Osteoblast (primary cell): ENCODE results near the gene PPP1R13B. TPM values are rescaled to one million over a fixed set of nuclear protein-coding genes. Genes with fewer than 3 reads are reported as not detected.
A peak's percentile ranks its signal among the peaks of the same experiment; 100 is the strongest.

ENCODE experiments used
- DNase-seq: peaks from one replicate; pipeline ENCODE4 v3.0.0; 2011; ENCODE audit warnings: low spot score, mixed read lengths; ENCODE audit not compliant: insufficient read length; ENCODE audit errors: missing footprints
- H2AFZ ChIP-seq: 2 replicates; pipeline ENCODE4 v1.6.0; 2011; ENCODE audit warnings: mild to moderate bottlenecking, low read length
- H3K27ac ChIP-seq: 2 replicates; pipeline ENCODE4 v1.5.1; 2011; ENCODE audit warnings: mild to moderate bottlenecking, low read depth, low read length, moderate library complexity
- H3K27me3 ChIP-seq: 2 replicates; pipeline ENCODE4 v1.6.0; 2012; ENCODE audit warnings: mild to moderate bottlenecking, control low read depth, inconsistent platforms, low read length, moderate library complexity; ENCODE audit not compliant: insufficient read depth
- H3K36me3 ChIP-seq: 2 replicates; pipeline ENCODE4 v1.5.1; 2011; ENCODE audit warnings: mild to moderate bottlenecking, low read length, control low read depth, moderate library complexity; ENCODE audit not compliant: insufficient read depth
- H3K4me1 ChIP-seq: 2 replicates; pipeline ENCODE4 v1.5.1; 2011; ENCODE audit warnings: mild to moderate bottlenecking, low read length, control low read depth, moderate library complexity; ENCODE audit not compliant: insufficient read depth
- H3K4me2 ChIP-seq: 2 replicates; pipeline ENCODE4 v1.6.0; 2011; ENCODE audit warnings: mild to moderate bottlenecking, low read length; ENCODE audit not compliant: insufficient read depth
- H3K4me3 ChIP-seq: fragments of 200-600 bp; sonication (generic); 3 replicates; pipeline ENCODE4 v1.5.1; 2012; ENCODE audit warnings: mild to moderate bottlenecking, low read length, inconsistent platforms; ENCODE audit not compliant: insufficient read depth
- H3K79me2 ChIP-seq: 2 replicates; pipeline ENCODE4 v1.6.0; 2012; ENCODE audit warnings: mild to moderate bottlenecking, low read length, control low read depth, inconsistent platforms; ENCODE audit not compliant: insufficient read depth
- H3K9me3 ChIP-seq: 2 replicates; pipeline ENCODE4 v1.5.1; 2011; ENCODE audit warnings: low read depth, low read length, control low read depth
- H4K20me1 ChIP-seq: 2 replicates; pipeline ENCODE4 v1.6.0; 2012; ENCODE audit warnings: mild to moderate bottlenecking, low read length, control low read depth; ENCODE audit not compliant: insufficient read depth
- total RNA-seq: library from RNA; depleted of rRNA; stranded (reverse); fragments of >200 nt; gene quantifications from 2 replicates; pipeline ENCODE4 v1.2.3, GENCODE V29; 2012
- TF ChIP-seq, protein P1 (sequence below): IDR thresholded peaks from 2 replicates; pipeline ENCODE4 v1.5.1; 2011; ENCODE audit warnings: mild to moderate bottlenecking, low read depth, low read length, moderate library complexity; ENCODE audit errors: extremely low read depth

The PPP1R13B gene
- total RNA-seq, 1 donor = 3.3 TPM

DNA sequence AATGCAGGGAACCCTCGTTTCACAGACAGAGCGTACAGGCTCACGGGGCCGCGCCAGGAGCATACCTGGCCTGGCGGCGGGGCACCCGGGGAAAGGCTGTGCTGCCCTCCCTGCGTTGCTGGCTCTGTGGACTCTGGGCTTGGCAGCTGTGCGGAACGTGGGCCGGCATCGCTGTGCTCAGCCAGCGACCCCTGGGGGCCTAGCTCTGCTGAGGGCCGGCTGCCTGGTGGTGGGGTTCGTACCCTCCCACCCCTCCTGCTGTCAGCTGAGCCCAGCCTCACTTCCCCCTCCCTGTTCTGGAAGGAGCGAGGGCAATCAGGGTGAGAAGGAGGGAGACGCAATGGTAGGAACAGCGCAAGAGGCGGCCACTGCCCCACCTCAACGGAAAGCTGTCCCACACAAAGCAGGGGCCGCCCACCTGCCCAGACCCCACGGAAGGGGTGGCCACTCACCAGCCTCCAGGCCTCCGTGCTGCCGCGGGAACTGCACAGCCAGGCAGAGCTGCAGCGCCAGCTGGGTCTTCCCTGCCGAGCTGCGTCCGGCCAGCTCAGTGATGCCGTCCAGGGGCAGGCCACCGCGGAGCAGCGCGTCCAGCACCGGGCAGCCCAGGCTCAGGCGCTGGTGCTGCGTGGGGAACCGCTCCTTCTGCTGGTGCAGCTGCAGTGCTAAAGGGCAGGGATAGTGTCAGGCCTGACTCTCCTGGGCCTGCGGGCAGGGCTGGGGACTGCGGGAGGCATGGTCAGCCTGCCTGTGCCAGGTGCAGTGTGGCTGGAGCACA is 140.6 kb downstream of the PPP1R13B start:
- H3K4me3 ChIP-seq = no peak overlapping the region

DNA sequence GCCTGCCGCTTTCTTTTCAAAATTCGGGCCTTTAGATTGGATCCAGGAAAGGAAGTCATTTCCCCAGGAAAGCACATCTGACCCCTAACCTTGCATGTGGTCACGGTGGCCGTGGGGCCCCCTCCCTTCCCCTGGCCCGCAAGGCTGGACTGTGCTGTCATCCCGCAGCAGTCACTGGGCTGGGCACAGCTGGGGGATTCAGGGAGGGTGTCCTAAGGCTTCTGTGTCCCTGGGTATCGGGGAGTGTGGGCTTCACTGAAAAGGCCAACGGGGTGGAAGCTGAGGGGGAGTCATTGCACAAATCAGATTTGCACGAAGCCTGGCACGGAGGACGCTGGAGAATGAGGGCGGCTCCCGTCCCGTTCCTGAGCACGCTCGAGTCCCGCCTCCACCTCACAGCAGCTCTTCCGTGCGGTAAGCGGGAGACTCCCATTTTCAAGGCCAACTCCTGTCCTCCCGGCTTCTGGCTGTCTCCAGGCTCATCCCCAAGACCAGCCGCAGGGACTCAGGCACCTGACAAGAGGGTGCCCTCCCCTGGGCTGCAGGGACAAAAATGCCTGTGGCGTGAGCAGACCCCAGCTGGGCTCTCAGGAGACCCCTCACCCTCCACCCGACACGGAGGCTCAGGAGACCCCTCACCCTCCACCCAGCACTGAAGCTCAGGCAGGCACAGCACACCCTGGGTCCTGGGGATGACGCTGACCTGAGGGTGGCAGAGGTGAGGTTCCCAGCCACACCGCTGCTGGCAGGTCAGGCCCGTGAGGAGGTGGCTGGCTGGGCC is 141.7 kb downstream of the PPP1R13B start:
- no peaks in the 10 kb centered on the region for H3K9me3 ChIP-seq
- H2AFZ ChIP-seq = no peak overlapping the region
- no peak overlapping the region for H3K4me2 ChIP-seq
- peaks cover 9% of the 10 kb centered on the region for H3K79me2 ChIP-seq
- no peaks in the 10 kb centered on the region for H3K27me3 ChIP-seq
- H4K20me1 ChIP-seq = peaks cover 13% of the 10 kb centered on the region
- no peak for DNase-seq
- TF ChIP-seq, protein P1, sequence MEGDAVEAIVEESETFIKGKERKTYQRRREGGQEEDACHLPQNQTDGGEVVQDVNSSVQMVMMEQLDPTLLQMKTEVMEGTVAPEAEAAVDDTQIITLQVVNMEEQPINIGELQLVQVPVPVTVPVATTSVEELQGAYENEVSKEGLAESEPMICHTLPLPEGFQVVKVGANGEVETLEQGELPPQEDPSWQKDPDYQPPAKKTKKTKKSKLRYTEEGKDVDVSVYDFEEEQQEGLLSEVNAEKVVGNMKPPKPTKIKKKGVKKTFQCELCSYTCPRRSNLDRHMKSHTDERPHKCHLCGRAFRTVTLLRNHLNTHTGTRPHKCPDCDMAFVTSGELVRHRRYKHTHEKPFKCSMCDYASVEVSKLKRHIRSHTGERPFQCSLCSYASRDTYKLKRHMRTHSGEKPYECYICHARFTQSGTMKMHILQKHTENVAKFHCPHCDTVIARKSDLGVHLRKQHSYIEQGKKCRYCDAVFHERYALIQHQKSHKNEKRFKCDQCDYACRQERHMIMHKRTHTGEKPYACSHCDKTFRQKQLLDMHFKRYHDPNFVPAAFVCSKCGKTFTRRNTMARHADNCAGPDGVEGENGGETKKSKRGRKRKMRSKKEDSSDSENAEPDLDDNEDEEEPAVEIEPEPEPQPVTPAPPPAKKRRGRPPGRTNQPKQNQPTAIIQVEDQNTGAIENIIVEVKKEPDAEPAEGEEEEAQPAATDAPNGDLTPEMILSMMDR = no peak
- H3K4me1 ChIP-seq = no peaks in the 10 kb centered on the region
- H3K27ac ChIP-seq = no peak overlapping the region
- no peak overlapping the region for H3K4me3 ChIP-seq
- peaks cover 61% of the 10 kb centered on the region for H3K36me3 ChIP-seq

More for the DNA sequence above, 140.6 kb downstream of the PPP1R13B start:
- Histone ChIP-seq H3K27me3 (no peaks in the 10 kb centered on the region), H3K4me2 (no peak overlapping the region), H3K4me1 (peaks cover 7% of the 10 kb centered on the region), H2AFZ (no peak overlapping the region), H4K20me1 (peaks cover 13% of the 10 kb centered on the region), H3K9me3 (no peaks in the 10 kb centered on the region), H3K79me2 (peaks cover 9% of the 10 kb centered on the region), H3K36me3 (peaks cover 57% of the 10 kb centered on the region), H3K27ac (no peak overlapping the region)
- TF ChIP-seq, protein P1 = no peak
- DNase-seq = peak; percentile 75

DNA sequence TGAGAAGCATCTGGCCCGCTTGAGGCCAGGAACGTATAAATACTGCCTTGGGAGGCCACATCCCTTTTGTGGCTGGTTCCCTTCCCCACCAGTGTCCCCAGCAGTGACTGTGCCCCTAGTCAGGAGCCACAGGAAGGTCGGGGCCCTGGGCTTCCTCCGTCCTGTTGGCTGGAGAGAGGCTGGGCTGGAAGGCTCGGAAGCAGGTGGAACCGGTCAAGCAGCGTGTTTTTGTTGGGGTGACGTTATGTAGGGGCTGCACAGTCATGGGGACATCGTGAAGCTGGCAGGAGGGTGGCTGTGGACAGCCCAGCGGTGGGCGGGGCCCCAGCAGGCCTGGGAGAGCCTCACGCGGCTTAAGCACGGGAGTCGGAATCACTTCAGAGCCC is 142.3 kb downstream of the PPP1R13B start:
- H3K4me3 ChIP-seq = no peak overlapping the region
- no peaks in the 10 kb centered on the region for H3K27me3 ChIP-seq
- no peak overlapping the region for H2AFZ ChIP-seq

More for the DNA sequence above, 142.3 kb downstream of the PPP1R13B start:
- TF ChIP-seq, protein P1 = no peak
- no peak for DNase-seq
- peaks cover 65% of the 10 kb centered on the region for H3K36me3 ChIP-seq
- peaks cover 13% of the 10 kb centered on the region for H4K20me1 ChIP-seq
- no peak overlapping the region for H3K4me2 ChIP-seq
- H3K79me2 ChIP-seq = peaks cover 10% of the 10 kb centered on the region
- no peaks in the 10 kb centered on the region for H3K4me1 ChIP-seq
- H3K27ac ChIP-seq = no peak overlapping the region
- no peaks in the 10 kb centered on the region for H3K9me3 ChIP-seq
